Embryonic facial prominence (tissue), 1 donor: ENCODE data around the gene RAB44.

Source experiments
- DNase-seq: peaks from one replicate; pipeline ENCODE4 v3.0.0-alpha.2; 2016; ENCODE audit errors: extremely low spot score

RAB44 gene

DNA sequence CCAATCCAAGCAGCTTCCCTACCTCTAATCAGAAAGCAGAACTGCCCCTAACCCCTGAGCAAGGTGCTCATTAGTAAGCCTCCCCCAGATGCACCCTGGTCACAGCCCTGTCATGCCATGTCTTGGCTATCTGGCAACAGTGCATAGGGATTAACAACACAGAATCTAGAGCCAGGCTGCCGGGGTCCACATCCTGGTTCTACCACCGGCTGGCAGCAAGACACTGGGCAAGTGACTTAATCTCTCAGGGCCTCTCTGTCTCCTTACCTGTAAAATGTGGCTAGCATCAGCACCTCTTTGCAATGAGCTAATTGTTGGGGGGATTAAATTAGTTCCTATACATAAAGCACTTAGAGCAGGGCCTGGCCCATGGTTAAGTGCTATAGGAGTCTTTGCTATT, 73.5 kb downstream of the RAB44 start:
- DNase-seq, result no peak

DNA sequence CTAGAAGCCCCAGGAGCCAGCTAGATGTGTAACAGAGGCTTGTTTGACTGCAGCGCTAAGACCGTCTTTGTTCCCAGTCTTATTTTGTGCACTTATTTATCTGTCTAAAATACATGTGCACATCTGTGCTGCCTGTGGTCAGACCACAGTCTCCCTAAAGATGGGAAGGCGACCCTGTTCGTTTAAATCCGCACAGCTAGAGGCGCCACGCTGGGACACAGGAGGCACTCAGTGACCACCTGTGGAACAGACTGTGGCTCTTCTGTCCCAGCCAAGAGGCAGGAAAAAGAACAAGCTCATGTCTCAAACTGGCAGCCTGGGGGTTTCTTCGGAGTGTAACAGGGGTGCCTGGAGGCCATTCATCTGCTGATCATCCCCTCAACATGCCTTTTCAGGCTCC, 74.8 kb downstream of the RAB44 start:
- DNase-seq, result no peak

DNA sequence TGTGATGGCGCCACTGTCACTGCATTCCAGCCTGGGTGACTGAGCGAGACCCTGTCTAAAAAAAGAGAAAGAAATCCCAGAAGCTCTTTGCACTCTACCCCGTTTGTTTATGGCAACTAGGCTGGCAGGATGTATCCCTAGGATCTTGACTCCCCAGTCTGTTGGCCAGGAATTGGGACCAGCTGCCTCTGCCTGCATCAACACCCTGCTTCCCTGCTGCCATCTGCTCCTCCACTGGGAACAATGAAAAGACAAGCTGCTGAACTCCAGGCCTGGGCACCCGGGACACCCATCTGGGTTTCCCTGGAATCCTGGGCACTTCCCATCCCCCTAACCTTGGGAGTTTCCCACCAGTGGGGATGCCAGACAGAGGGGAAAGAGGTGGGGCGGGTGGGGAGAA, 76.7 kb downstream of the RAB44 start:
- DNase-seq, result no peak

DNA sequence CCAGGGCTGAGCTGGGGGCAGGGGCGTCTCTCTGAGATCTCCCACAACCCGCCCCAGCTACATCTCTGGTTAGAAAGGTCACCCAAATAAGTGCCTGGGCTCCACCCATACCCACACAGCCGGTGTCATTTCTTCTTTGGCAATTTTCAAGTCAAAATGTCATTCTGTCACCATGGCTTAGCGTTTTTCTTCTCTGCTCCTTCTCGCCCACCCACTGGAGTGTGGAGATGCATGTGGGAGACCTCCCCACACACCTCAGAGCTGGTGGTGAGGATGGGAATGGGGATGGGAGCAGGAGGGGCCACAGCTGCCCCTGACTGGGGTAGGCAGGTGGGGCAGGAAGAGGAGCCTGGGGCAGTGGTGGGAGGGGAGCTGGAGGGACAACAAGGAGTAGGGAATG, 78.5 kb downstream of the RAB44 start:
- DNase-seq, result no peak

DNA sequence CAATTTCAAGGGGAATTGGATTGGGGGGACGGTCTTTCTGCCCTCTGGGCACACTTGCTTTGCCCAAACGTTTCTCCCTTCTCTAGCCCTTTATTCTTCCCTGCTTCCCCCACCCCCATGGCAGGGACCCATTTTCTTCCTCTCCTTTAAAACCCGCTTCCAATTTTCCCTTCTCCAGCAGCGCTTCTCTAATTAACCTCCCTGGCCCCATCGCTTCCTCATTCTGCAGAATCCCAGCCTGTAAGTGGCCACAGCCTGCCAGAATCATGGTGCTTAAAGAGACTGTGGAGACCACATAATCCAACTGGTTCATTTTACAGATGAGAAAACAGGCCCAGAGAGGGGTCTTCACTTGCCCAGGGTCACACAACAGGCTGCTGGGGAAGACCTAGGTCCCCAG, 80.2 kb downstream of the RAB44 start:
- no peak for DNase-seq

DNA sequence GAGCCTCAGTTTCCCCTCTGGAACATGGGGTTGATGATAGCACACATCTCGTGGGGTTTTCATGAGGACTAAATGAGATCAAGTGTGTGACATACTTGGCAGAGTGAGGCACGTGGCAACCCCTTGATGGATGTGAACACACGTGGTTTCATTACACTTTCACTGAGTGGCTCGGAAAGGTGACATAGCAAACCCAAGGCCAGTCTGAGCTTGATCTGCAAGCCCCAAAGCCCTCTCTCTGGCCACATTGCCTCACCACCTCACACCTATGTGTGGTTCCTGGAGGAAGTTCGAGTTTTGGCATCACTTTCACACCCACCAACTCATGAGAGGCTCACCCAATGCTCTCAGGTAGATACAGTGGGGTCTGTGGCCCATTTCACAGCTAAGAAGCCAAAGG, 81.6 kb downstream of the RAB44 start:
- DNase-seq, result no peak

DNA sequence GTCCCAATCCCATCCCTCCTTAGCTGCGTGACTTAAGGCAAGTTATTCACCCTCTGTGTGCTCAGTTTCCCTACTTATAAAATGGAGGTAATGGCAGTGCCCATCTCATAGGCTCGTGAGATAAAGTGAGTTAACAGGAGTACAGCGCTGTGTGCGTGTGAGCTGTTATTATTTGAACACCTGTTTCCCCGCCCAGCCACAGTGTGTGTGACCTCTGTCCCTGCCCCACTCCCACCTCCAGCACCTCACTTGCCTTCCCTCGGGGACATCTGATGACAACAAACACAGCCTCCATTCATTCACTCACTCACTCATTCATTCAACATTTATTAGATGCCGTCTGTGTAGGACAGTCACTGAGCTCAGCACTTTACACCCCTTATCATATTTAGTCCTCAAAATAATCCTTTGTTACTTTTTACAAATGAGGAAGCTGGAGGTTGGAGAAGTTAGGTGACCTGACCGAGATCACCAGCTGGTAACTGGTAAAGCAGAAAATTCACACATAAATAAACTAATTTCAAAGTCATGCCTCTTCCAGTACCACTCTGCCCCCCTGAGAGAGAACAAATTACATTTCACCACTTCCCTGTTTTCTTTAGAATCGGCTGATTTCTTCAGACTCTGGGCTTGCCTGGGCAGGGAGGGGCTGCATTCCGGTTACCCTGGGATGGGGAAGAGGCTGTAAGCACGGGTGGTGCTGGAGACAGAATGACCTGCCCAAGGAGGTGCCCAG, 83.0 kb downstream of the RAB44 start:
- no peak for DNase-seq

DNA sequence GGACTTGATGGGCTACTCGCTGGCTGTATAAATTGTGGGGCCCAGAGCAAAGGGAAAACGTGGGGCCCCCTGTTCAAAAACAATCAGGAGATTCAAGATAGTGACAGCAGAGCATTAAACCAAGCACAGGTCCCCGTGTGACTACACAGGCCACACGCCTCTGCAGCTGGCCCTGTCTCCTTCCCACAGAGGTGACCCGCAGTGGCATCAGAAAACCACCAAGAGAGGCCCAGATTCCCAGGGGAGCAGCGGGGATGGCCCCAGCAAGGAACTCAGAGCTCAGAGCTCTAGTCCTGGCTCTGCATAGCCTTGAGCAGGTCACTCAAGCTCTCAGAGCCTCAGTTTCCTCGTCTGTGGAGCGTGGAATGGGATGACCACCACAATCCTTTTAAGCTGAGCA, 84.0 kb downstream of the RAB44 start:
- no peak for DNase-seq
